ENCODE results near the gene USH2A. TPM values are rescaled to one million over a fixed set of nuclear protein-coding genes. Genes with fewer than 3 reads are reported as not detected.

Gene USH2A
- total RNA-seq, 4 donors from 2014 or later, result under 0.01 TPM; not detected in 3

GRCh38 chr1:216207154-216207553 lies 216.1 kb downstream of the USH2A start:
- Histone ChIP-seq H3K27me3 (no peaks in the 10 kb centered on the region), H3K9me3 (no peaks in the 10 kb centered on the region), H3K27ac (no peak overlapping the region), H3K36me3 (no peaks in the 10 kb centered on the region), H3K4me3 (no peak overlapping the region), H3K4me1 (no peaks in the 10 kb centered on the region)
- intact Hi-C loops (cut with DNase I; ENCODE audit: low total_unique reads) (no loop called here), in situ Hi-C loops (cut with MboI; ENCODE audit: low pct_ligation_motif_present in 1 of 4, low pct_unique_long_range_greater_than_20kb in 1 of 4, low sequenced_read_pairs in 3 of 4) (no loop called here)
- 80 to 81% methylated on average over 1 of the region's 1 CpG for WGBS, 2 donors (ENCODE audit: low coverage in 1 of 2)
- TF ChIP-seq POLR2A (IDR thresholded peaks at IDR 0.05) (no peak), POLR2AphosphoS5 (IDR thresholded peaks at IDR 0.05) (no peak), EP300 (IDR thresholded peaks at IDR 0.05; ENCODE audit: low read depth) (no peak)
- TF ChIP-seq, protein P1, sequence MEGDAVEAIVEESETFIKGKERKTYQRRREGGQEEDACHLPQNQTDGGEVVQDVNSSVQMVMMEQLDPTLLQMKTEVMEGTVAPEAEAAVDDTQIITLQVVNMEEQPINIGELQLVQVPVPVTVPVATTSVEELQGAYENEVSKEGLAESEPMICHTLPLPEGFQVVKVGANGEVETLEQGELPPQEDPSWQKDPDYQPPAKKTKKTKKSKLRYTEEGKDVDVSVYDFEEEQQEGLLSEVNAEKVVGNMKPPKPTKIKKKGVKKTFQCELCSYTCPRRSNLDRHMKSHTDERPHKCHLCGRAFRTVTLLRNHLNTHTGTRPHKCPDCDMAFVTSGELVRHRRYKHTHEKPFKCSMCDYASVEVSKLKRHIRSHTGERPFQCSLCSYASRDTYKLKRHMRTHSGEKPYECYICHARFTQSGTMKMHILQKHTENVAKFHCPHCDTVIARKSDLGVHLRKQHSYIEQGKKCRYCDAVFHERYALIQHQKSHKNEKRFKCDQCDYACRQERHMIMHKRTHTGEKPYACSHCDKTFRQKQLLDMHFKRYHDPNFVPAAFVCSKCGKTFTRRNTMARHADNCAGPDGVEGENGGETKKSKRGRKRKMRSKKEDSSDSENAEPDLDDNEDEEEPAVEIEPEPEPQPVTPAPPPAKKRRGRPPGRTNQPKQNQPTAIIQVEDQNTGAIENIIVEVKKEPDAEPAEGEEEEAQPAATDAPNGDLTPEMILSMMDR (IDR thresholded peaks at IDR 0.05), result no peak
- DNase-seq, result no peak

GRCh38 chr1:216205176-216205575 lies 218.1 kb downstream of the USH2A start:
- 67 to 77% methylated on average over 1 of the region's 1 CpG for WGBS, 2 donors (ENCODE audit: low coverage in 1 of 2)
- Histone ChIP-seq H3K27me3 (no peaks in the 10 kb centered on the region), H3K4me1 (no peaks in the 10 kb centered on the region), H3K9me3 (no peaks in the 10 kb centered on the region), H3K36me3 (no peaks in the 10 kb centered on the region), H3K27ac (no peak overlapping the region), H3K4me3 (no peak overlapping the region)
- no peak for DNase-seq
- in situ Hi-C loops (cut with MboI; ENCODE audit: low pct_ligation_motif_present in 1 of 4, low pct_unique_long_range_greater_than_20kb in 1 of 4, low sequenced_read_pairs in 3 of 4) (no loop called here), intact Hi-C loops (cut with DNase I; ENCODE audit: low total_unique reads) (no loop called here)
- TF ChIP-seq POLR2AphosphoS5 (IDR thresholded peaks at IDR 0.05) (no peak), POLR2A (IDR thresholded peaks at IDR 0.05) (no peak), EP300 (IDR thresholded peaks at IDR 0.05; ENCODE audit: low read depth) (no peak)
- TF ChIP-seq, protein P1 (IDR thresholded peaks at IDR 0.05), result no peak

- H3K36me3 ChIP-seq, result no peaks in the 10 kb centered on the region
These were observed 221.3 kb downstream of the USH2A start for GRCh38 chr1:216201946-216202345.

GRCh38 chr1:216200941-216201340 lies 222.3 kb downstream of the USH2A start:
- TF ChIP-seq POLR2AphosphoS5 (IDR thresholded peaks at IDR 0.05) (no peak), EP300 (IDR thresholded peaks at IDR 0.05; ENCODE audit: low read depth) (no peak), POLR2A (IDR thresholded peaks at IDR 0.05) (no peak)
- TF ChIP-seq, protein P1 (IDR thresholded peaks at IDR 0.05), result no peak
- in situ Hi-C loops (cut with MboI; ENCODE audit: low pct_ligation_motif_present in 1 of 4, low pct_unique_long_range_greater_than_20kb in 1 of 4, low sequenced_read_pairs in 3 of 4) (no loop called here), intact Hi-C loops (cut with DNase I; ENCODE audit: low total_unique reads) (no loop called here)
- Histone ChIP-seq H3K4me1 (no peaks in the 10 kb centered on the region), H3K36me3 (no peaks in the 10 kb centered on the region), H3K27me3 (no peaks in the 10 kb centered on the region), H3K27ac (no peak overlapping the region), H3K9me3 (no peaks in the 10 kb centered on the region), H3K4me3 (no peak overlapping the region)
- 73 to 100% methylated on average over 1 to 3 of the region's 3 CpGs for WGBS, 2 donors (ENCODE audit: low coverage in 1 of 2)
- DNase-seq, result no peak

More at GRCh38 chr1:216201946-216202345, 221.3 kb downstream of the USH2A start:
- TF ChIP-seq EP300 (IDR thresholded peaks at IDR 0.05; ENCODE audit: low read depth), result no peak
- intact Hi-C loops (cut with DNase I; ENCODE audit: low total_unique reads) (no loop called here), in situ Hi-C loops (cut with MboI; ENCODE audit: low pct_ligation_motif_present in 1 of 4, low pct_unique_long_range_greater_than_20kb in 1 of 4, low sequenced_read_pairs in 3 of 4) (no loop called here)
- WGBS, 2 donors (ENCODE audit: low coverage in 1 of 2), result 47 to 59% methylated on average over 2 of the region's 2 CpGs
- Histone ChIP-seq H3K4me1 (no peaks in the 10 kb centered on the region), H3K4me3 (no peak overlapping the region), H3K27ac (no peak overlapping the region), H3K9me3 (no peaks in the 10 kb centered on the region), H3K27me3 (no peaks in the 10 kb centered on the region)
- no peak for DNase-seq

DNA sequence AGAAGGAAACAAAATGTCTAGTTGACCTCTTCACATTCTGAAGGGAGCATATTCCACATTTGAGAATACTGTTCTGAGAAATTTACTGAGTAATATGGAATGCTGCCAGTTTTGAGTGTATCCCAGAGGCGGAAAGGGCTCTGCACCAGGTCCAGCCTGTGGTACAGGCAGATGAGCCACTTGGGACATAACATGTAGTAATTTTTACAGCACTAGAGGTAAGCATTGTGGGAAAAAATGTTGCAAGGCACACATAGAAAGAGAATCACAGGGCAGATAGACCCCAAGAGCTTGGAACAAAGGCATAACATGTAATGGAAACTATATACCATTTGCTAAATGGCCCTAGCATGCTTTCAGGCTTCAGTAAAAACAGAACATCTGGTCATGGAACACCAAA lies 228.5 kb downstream of the USH2A start:
- no peaks in the 10 kb centered on the region for H3K36me3 ChIP-seq
- in situ Hi-C loops (cut with MboI; ENCODE audit: low pct_ligation_motif_present in 1 of 4, low pct_unique_long_range_greater_than_20kb in 1 of 4, low sequenced_read_pairs in 3 of 4) (no loop called here), intact Hi-C loops (cut with DNase I; ENCODE audit: low total_unique reads) (no loop called here)
- TF ChIP-seq, protein P1 (IDR thresholded peaks at IDR 0.05), result no peak
- TF ChIP-seq POLR2A (IDR thresholded peaks at IDR 0.05) (no peak), POLR2AphosphoS5 (IDR thresholded peaks at IDR 0.05) (no peak), EP300 (IDR thresholded peaks at IDR 0.05; ENCODE audit: low read depth) (no peak)
- H3K4me3 ChIP-seq, result no peak overlapping the region
- no peaks in the 10 kb centered on the region for H3K4me1 ChIP-seq
- WGBS, 2 donors (ENCODE audit: low coverage in 1 of 2), result 83 to 93% methylated on average over 1 of the region's 1 CpG
- H3K27me3 ChIP-seq, result no peaks in the 10 kb centered on the region
- no peaks in the 10 kb centered on the region for H3K9me3 ChIP-seq
- H3K27ac ChIP-seq, result no peak overlapping the region
- DNase-seq, result no peak

Data from transverse colon (tissue), 4 donors.